Keratinocyte (primary cell): Measurements from ENCODE around the gene PLSCR4.

Experiments used
- EZH2 ChIP-seq: IDR thresholded peaks from one replicate; pipeline ENCODE4 v1.6.1; 2012; ENCODE audit warnings: inconsistent platforms, mild to moderate bottlenecking, low read length, moderate library complexity
- TF ChIP-seq, protein P1 (sequence below), 3 experiments: IDR thresholded peaks in 1 of 3; conservative IDR thresholded peaks in 1 of 3; optimal IDR thresholded peaks in 1 of 3; 2 replicates in 2 of 3; 3 replicates in 1 of 3; pipeline versions ENCODE3 to v1.5.1; 2011; ENCODE audit warnings: low read length in 3 of 3, mild to moderate bottlenecking in 3 of 3, moderate library complexity in 2 of 3, control low read depth in 1 of 3, inconsistent platforms in 1 of 3; ENCODE audit not compliant: insufficient read depth in 2 of 3; ENCODE audit errors: extremely low read depth in 1 of 3

DNA sequence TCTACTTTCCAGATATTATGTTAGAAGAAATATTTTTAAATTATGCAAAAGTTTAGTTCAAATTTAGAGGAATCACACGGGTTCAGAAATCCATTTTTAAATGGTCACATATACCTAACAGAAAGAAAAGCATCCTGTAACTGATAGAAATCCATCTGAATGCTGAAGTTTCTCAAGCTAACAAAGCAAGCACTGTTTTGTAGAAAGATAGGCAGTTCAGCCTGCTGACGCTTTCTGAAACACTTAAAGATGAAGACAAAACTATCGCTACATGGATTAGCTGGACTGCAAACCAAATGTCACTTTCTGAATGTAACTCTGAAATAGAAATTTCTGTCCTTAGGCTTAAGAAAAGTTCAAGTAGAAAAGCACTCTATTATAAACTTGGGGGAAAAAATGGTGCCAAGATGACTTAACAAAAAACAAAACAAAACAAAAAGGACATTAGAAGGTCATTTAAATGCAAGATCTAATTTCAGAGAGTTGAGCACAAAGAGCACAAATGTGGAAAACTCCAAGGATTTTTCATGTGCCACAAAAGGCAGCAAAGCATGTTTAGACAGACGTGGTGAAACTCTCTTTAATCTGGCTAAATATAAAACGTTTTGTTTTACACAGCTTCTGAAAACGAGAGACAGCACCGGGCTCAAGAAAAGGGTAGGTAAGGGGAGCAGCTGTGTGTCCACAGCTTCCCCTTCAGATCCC, 91.1 kb downstream of the PLSCR4 start:
- TF ChIP-seq EZH2: no peak
- TF ChIP-seq, protein P1, sequence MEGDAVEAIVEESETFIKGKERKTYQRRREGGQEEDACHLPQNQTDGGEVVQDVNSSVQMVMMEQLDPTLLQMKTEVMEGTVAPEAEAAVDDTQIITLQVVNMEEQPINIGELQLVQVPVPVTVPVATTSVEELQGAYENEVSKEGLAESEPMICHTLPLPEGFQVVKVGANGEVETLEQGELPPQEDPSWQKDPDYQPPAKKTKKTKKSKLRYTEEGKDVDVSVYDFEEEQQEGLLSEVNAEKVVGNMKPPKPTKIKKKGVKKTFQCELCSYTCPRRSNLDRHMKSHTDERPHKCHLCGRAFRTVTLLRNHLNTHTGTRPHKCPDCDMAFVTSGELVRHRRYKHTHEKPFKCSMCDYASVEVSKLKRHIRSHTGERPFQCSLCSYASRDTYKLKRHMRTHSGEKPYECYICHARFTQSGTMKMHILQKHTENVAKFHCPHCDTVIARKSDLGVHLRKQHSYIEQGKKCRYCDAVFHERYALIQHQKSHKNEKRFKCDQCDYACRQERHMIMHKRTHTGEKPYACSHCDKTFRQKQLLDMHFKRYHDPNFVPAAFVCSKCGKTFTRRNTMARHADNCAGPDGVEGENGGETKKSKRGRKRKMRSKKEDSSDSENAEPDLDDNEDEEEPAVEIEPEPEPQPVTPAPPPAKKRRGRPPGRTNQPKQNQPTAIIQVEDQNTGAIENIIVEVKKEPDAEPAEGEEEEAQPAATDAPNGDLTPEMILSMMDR (optimal IDR thresholded peaks at IDR 0.05 in 1 of 3, IDR thresholded peaks at IDR 0.05 in 1 of 3, conservative IDR thresholded peaks at IDR 0.05 in 1 of 3; ENCODE audit: extremely low read depth in 1 of 3, insufficient read depth in 2 of 3, low read length in 3 of 3): no peak
